Skin of body (tissue), 2 donors: ENCODE data around the gene EBP. TPM values are rescaled to one million over a fixed set of nuclear protein-coding genes. Genes with fewer than 3 reads are reported as not detected.

Source experiments
- DNase-seq: peaks from one replicate; lab custom pipeline; 2025; lab: John Stamatoyannopoulos, UW
- total RNA-seq: library from RNA; depleted of rRNA; stranded (reverse); fragments of >200 nt; gene quantifications from one replicate; pipeline ENCODE4 v1.2.3, GENCODE V29; 2014

Gene EBP
- total RNA-seq, result 34.0 TPM

- peak; percentile 60 for DNase-seq
These were observed at the start of gene EBP for GRCh38 chrX:48521353-48522243. Gene EBP, plus strand, starts transcription at chrX:48521808. Its CDS starts 1,964 bp downstream, at chrX:48523772.

GRCh38 chrX:48472225-48472624 lies 49.4 kb upstream of the EBP start:
- no peak for DNase-seq

GRCh38 chrX:48472851-48473703 lies 48.5 kb upstream of the EBP start:
- DNase-seq, result no peak

GRCh38 chrX:48473704-48473990 lies 48.0 kb upstream of the EBP start:
- no peak for DNase-seq

- no peak for DNase-seq
These were observed 47.5 kb upstream of the EBP start for GRCh38 chrX:48474127-48474526.

- DNase-seq, result no peak
These were observed 47.0 kb upstream of the EBP start for GRCh38 chrX:48474581-48474980.

GRCh38 chrX:48475296-48475695 lies 46.3 kb upstream of the EBP start:
- DNase-seq, result no peak

- peak; percentile 85 for DNase-seq
These were observed 45.6 kb upstream of the EBP start, which contains the start of gene FTSJ1 for GRCh38 chrX:48475774-48476577. Gene FTSJ1, plus strand, starts transcription at chrX:48476199. Its CDS starts 1,849 bp downstream, at chrX:48478048.

- no peak for DNase-seq
These were observed 44.7 kb upstream of the EBP start for GRCh38 chrX:48476919-48477318.

GRCh38 chrX:48477960-48478755 lies 43.5 kb upstream of the EBP start:
- no peak for DNase-seq

GRCh38 chrX:48478806-48479205 lies 42.8 kb upstream of the EBP start:
- DNase-seq, result no peak

- no peak for DNase-seq
These were observed 41.5 kb upstream of the EBP start for GRCh38 chrX:48480142-48480541.

- DNase-seq, result no peak
These were observed 41.0 kb upstream of the EBP start for GRCh38 chrX:48480583-48480982.

- DNase-seq, result no peak
These were observed 39.1 kb upstream of the EBP start for GRCh38 chrX:48482526-48482925.

- DNase-seq, result no peak
These were observed 34.2 kb upstream of the EBP start for GRCh38 chrX:48487362-48487798.

- DNase-seq, result no peak
These were observed 33.6 kb upstream of the EBP start for GRCh38 chrX:48488034-48488433.

- no peak for DNase-seq
These were observed 32.3 kb upstream of the EBP start for GRCh38 chrX:48489296-48489695.

GRCh38 chrX:48489892-48490291 lies 31.7 kb upstream of the EBP start:
- DNase-seq, result no peak

GRCh38 chrX:48490661-48491060 lies 30.9 kb upstream of the EBP start:
- no peak for DNase-seq

GRCh38 chrX:48491809-48492208 lies 29.8 kb upstream of the EBP start:
- DNase-seq, result no peak
